CD14-positive monocyte (primary cell): ENCODE data around the gene CPD. TPM values are rescaled to one million over a fixed set of nuclear protein-coding genes. Genes with fewer than 3 reads are reported as not detected.

Experiments used
- DNase-seq, 3 donors: peaks; one replicate each; pipeline ENCODE4 v3.0.0-alpha.2; 2011 to 2022
- H2AFZ ChIP-seq: 2 replicates; pipeline ENCODE4 v1.6.0; 2012; ENCODE audit warnings: mild to moderate bottlenecking, low read depth, low read length, inconsistent platforms; ENCODE audit not compliant: insufficient read depth, poor library complexity, severe bottlenecking
- H3K27ac ChIP-seq, 2 donors: 1 replicate in 1 of 2; 2 replicates in 1 of 2; pipeline ENCODE4 v1.5.1; 2012 to 2013; ENCODE audit warnings: low read length in 2 of 2, control low read depth in 1 of 2, inconsistent platforms in 1 of 2, low read depth in 1 of 2, mild to moderate bottlenecking in 1 of 2
- H3K27me3 ChIP-seq, 2 donors: one replicate each; pipeline versions ENCODE4 v1.6.0 to v1.6.1; 2011 to 2013; ENCODE audit warnings: low read length in 2 of 2; ENCODE audit not compliant: control insufficient read depth in 2 of 2, insufficient read depth in 2 of 2
- H3K36me3 ChIP-seq, 2 donors: replicated peaks in 1 of 2; 1 replicate in 1 of 2; 2 replicates in 1 of 2; pipeline versions ENCODE4 v1.5.1 to v1.6.1; 2012 to 2013; ENCODE audit warnings: low read length in 2 of 2, control low read depth in 1 of 2, inconsistent platforms in 1 of 2, mild to moderate bottlenecking in 1 of 2; ENCODE audit not compliant: insufficient read depth in 2 of 2, control insufficient read depth in 1 of 2
- H3K4me1 ChIP-seq, 2 donors: 1 replicate in 1 of 2; 2 replicates in 1 of 2; pipeline versions ENCODE4 v1.5.1 to v1.6.1; 2012 to 2013; ENCODE audit warnings: low read length in 2 of 2, control low read depth in 1 of 2, inconsistent platforms in 1 of 2, mild to moderate bottlenecking in 1 of 2, moderate library complexity in 1 of 2; ENCODE audit not compliant: insufficient read depth in 2 of 2, control insufficient read depth in 1 of 2
- H3K4me2 ChIP-seq: replicated peaks from 2 replicates; pipeline ENCODE3; 2012; ENCODE audit warnings: low read length, moderate library complexity, mild to moderate bottlenecking; ENCODE audit not compliant: poor library complexity, severe bottlenecking; ENCODE audit errors: extremely low read depth
- H3K4me3 ChIP-seq, 3 experiments: fragments of 200-600 bp in 1 of 3; sonication (generic) in 1 of 3; replicated peaks in 1 of 3; 1 replicate in 2 of 3; 2 replicates in 1 of 3; pipeline ENCODE4 v1.5.1; 2011 to 2013; ENCODE audit warnings: low read length in 3 of 3, mild to moderate bottlenecking in 3 of 3, control low read depth in 2 of 3, low read depth in 2 of 3, inconsistent platforms in 1 of 3, moderate library complexity in 1 of 3
- H3K79me2 ChIP-seq: 2 replicates; pipeline ENCODE4 v1.6.0; 2012; ENCODE audit warnings: mild to moderate bottlenecking, control low read depth, inconsistent platforms, low read length, moderate library complexity; ENCODE audit not compliant: insufficient read depth
- H3K9ac ChIP-seq: 2 replicates; pipeline ENCODE4 v1.6.0; 2017; ENCODE audit warnings: low read length, mild to moderate bottlenecking; ENCODE audit not compliant: insufficient read depth, poor library complexity, severe bottlenecking
- H3K9me3 ChIP-seq, 2 donors: replicated peaks in 1 of 2; 1 replicate in 1 of 2; 2 replicates in 1 of 2; pipeline versions ENCODE4 v1.5.1 to v1.6.1; 2012 to 2013; ENCODE audit warnings: low read length in 2 of 2, control low read depth in 1 of 2; ENCODE audit not compliant: control insufficient read depth in 1 of 2, insufficient read depth in 1 of 2
- H4K20me1 ChIP-seq: 2 replicates; pipeline ENCODE4 v1.6.0; 2012; ENCODE audit warnings: mild to moderate bottlenecking, low read length, control low read depth, moderate library complexity; ENCODE audit not compliant: insufficient read depth
- H3K27ac Mint-ChIP-seq, 7 donors: one replicate each; pipeline ENCODE4 v1.8.0; 2020; ENCODE audit warnings: mild to moderate bottlenecking in 7 of 7, mixed read lengths in 7 of 7, moderate library complexity in 6 of 7, inconsistent platforms in 2 of 7
- H3K27me3 Mint-ChIP-seq, 3 donors: one replicate each; pipeline ENCODE4 v1.8.0; 2021 to 2022; ENCODE audit warnings: low read depth in 3 of 3, mild to moderate bottlenecking in 3 of 3, mixed read lengths in 3 of 3, moderate library complexity in 3 of 3, inconsistent platforms in 1 of 3
- H3K36me3 Mint-ChIP-seq, 2 donors: one replicate each; pipeline ENCODE4 v1.8.0; 2020; ENCODE audit warnings: mixed read lengths in 2 of 2, inconsistent platforms in 1 of 2, mild to moderate bottlenecking in 1 of 2
- H3K4me1 Mint-ChIP-seq: one replicate; pipeline ENCODE4 v1.8.0; 2020; ENCODE audit warnings: mild to moderate bottlenecking, mixed read lengths
- H3K4me3 Mint-ChIP-seq, 2 donors: one replicate each; pipeline ENCODE4 v1.8.0; 2020; ENCODE audit warnings: mild to moderate bottlenecking in 2 of 2, mixed read lengths in 2 of 2, moderate library complexity in 1 of 2
- H3K9me3 Mint-ChIP-seq, 7 donors: one replicate each; pipeline ENCODE4 v1.8.0; 2020 to 2022; ENCODE audit warnings: mixed read lengths in 7 of 7, mild to moderate bottlenecking in 6 of 7, moderate library complexity in 6 of 7, inconsistent platforms in 2 of 7
- CTCF ChIP-seq: fragments of 200-600 bp; IDR thresholded peaks from one replicate; pipeline ENCODE4 v1.8.0; 2022; ENCODE audit warnings: antibody characterized with exemption, mild to moderate bottlenecking
- WGBS: methylation state at CpG from one replicate; pipeline ENCODE4 v1.1.5; 2013; ENCODE audit warnings: missing lambda C conversion rate; ENCODE audit not compliant: insufficient coverage; 5-methylcytosine and 5-hydroxymethylcytosine counted together
- intact Hi-C, 2 donors: fragments of 100-400 bp; cut with micrococcal nuclease; formaldehyde crosslinking; loops; one replicate each; pipeline versions ENCODE4 v1.15.0 to v1.15.1; 2023
- polyA plus RNA-seq, 3 donors: library from polyadenylated mRNA; depleted of rRNA in 1 of 3; unstranded in 2 of 3; stranded (reverse) in 1 of 3; fragments of 300-500 nt in 2 of 3; fragments of >200 nt in 1 of 3; fragmentation: Illumina TruSeq in 2 of 3; gene quantifications; 1 replicate in 2 of 3; 2 replicates in 1 of 3; pipeline ENCODE4 v1.2.3, GENCODE V29; 2012 to 2021

CPD gene
- polyA plus RNA-seq, 3 donors, result 9.2 to 47.0 (median 32.2) TPM

DNA sequence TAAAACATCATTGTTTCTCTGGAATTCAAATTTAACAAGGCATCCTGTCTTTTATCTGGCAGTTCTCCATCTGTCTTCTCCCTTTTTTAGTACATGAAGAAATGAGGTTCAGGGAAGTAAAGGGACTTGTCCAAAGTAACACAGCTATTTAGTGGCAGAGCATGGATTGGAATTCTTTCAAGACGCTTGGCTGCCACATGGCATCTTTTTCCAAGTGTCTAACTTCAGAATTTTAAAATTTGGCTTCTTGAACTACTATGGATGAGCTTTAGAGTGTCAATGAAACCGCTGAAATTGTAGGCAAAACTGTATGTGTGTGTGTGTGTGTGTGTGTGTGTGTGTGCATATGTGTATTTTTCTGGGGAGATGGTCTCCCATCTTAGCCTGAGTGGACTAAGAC, 39.6 kb upstream of the CPD start:
- Mint-ChIP-seq H3K4me3 (no peak overlapping the region), H3K27ac (peak overlapping the region in 5 of 7 donors; percentile 41 to 89 (median 80)), H3K9me3 (peaks cover 2 to 14% (median 7%) of the 10 kb centered on the region in 7 donors), H3K4me1 (peaks cover 45% of the 10 kb centered on the region), H3K27me3 (peaks cover 0 to 3% (median 1%) of the 10 kb centered on the region in 3 donors), H3K36me3 (no peaks in the 10 kb centered on the region)
- 100% methylated on average over 1 of the region's 2 CpGs for WGBS
- no peaks in the 10 kb centered on the region for H3K79me2 ChIP-seq
- no peak for TF ChIP-seq CTCF
- H3K27ac ChIP-seq, result peak overlapping the region in 1 of 2 donors; percentile 53
- no peaks in the 10 kb centered on the region for H4K20me1 ChIP-seq
- intact Hi-C loops, result loop anchor here (5.0 to 10.0 kb wide), 3 partner anchors 38 to 214 kb away; partner anchors contain the start of genes BLMH (in 1 of the 2) and CPD (in 1 of the 2)
- H3K4me1 ChIP-seq, result peaks cover 23 to 39% of the 10 kb centered on the region in 2 donors
- no peak overlapping the region for H3K9ac ChIP-seq
- no peak overlapping the region for H2AFZ ChIP-seq
- no peak overlapping the region for H3K4me3 ChIP-seq
- DNase-seq, result no peak
- H3K27me3 ChIP-seq, result no peaks in the 10 kb centered on the region
- H3K9me3 ChIP-seq, result peaks cover 0 to 4% of the 10 kb centered on the region in 2 donors
- H3K4me2 ChIP-seq, result no peak overlapping the region
- H3K36me3 ChIP-seq, result no peaks in the 10 kb centered on the region

DNA sequence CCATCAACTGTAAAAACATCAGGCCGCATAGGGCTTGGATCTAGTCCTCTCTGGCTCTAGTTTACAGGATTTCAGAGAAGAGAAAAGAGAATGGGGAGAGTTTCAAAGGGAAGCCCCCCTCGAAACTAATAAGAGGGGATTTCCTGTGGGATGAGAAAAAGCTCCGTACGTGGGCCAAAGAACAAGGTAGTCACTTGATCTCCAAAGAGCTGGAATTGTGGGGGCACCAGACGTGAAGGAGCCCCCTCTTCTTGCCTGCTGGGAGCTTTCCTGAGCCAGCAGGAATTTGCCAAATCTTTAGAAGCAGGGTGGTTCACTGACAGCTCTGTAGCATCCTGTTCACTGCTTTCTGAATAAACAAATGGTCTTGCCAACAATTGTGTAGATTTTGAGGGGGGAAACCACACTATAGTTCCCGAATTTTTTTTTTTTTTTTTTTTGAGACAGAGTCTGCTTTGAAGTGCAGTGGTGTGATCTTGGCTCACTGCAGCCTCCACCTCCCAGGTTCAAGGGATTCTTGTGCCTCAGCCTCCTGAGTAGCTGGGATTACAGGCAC, 37.8 kb upstream of the CPD start:
- intact Hi-C loops, result loop anchor here in 1 of 2 donors (5.0 kb wide), 1 partner anchor 36 kb away; the partner anchor contains the start of gene CPD
- no peaks in the 10 kb centered on the region for H3K79me2 ChIP-seq

More for the DNA sequence above, 37.8 kb upstream of the CPD start:
- Histone ChIP-seq H3K4me1 (peaks cover 41 to 57% of the 10 kb centered on the region in 2 donors), H2AFZ (peak overlapping the region; percentile 18), H3K9ac (no peak overlapping the region), H3K27me3 (no peaks in the 10 kb centered on the region), H3K4me3 (no peak overlapping the region), H4K20me1 (no peaks in the 10 kb centered on the region), H3K4me2 (no peak overlapping the region), H3K27ac (no peak overlapping the region), H3K36me3 (no peaks in the 10 kb centered on the region), H3K9me3 (peaks cover 0 to 4% of the 10 kb centered on the region in 2 donors)
- no peak for DNase-seq
- Mint-ChIP-seq H3K4me1 (peaks cover 61% of the 10 kb centered on the region), H3K4me3 (no peak overlapping the region), H3K27me3 (peaks cover 0 to 1% (median 0%) of the 10 kb centered on the region in 3 donors), H3K36me3 (no peaks in the 10 kb centered on the region), H3K9me3 (peaks cover 2 to 14% (median 7%) of the 10 kb centered on the region in 7 donors), H3K27ac (peak overlapping the region in 4 of 7 donors; percentile 14 to 81 (median 30))
- TF ChIP-seq CTCF, result no peak
- 17% methylated on average over 4 of the region's 6 CpGs for WGBS
